OCI-LY1 (cell line): ENCODE data around the gene C4BPB.

Source experiments
- EZH2 ChIP-seq: fragments of 200-600 bp; sonication (generic), shearing (Covaris generic); IDR thresholded peaks from 2 replicates; pipeline ENCODE4 v1.8.0; 2017; ENCODE audit warnings: borderline replicate concordance, mixed run types, mild to moderate bottlenecking, antibody characterized with exemption, low read length, moderate library complexity, mixed read lengths
- TF ChIP-seq, protein P1 (sequence below): fragments of 200-600 bp; sonication (generic), shearing (Covaris generic); IDR thresholded peaks from 2 replicates; pipeline ENCODE4 v1.5.1; 2017; ENCODE audit warnings: mild to moderate bottlenecking, antibody characterized with exemption, low read length, moderate library complexity, mixed read lengths

DNA sequence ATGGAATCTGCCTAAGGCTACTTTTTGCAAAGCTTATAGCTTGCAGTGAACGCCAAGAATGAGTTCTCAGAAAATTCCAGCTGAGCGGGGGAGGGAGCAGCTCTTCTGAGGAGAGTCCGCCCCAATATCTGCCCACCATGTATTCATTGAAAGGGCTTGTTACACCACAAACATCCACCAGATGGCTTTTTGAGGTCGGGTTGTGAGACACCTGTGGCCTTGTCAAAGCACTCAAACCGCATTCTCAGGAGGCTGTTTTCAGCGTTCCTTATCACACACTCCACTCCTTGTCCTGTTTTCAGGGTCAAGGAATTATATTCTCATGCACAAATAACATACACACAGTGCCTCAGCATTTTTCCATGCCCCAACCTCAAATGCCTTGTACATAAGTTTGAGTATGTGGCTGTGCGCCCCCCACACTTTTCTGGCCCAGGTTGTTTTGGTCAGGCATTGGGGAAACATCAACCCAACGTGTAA, 3.9 kb upstream of the C4BPB start:
- TF ChIP-seq, protein P1, sequence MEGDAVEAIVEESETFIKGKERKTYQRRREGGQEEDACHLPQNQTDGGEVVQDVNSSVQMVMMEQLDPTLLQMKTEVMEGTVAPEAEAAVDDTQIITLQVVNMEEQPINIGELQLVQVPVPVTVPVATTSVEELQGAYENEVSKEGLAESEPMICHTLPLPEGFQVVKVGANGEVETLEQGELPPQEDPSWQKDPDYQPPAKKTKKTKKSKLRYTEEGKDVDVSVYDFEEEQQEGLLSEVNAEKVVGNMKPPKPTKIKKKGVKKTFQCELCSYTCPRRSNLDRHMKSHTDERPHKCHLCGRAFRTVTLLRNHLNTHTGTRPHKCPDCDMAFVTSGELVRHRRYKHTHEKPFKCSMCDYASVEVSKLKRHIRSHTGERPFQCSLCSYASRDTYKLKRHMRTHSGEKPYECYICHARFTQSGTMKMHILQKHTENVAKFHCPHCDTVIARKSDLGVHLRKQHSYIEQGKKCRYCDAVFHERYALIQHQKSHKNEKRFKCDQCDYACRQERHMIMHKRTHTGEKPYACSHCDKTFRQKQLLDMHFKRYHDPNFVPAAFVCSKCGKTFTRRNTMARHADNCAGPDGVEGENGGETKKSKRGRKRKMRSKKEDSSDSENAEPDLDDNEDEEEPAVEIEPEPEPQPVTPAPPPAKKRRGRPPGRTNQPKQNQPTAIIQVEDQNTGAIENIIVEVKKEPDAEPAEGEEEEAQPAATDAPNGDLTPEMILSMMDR: peak; percentile 59; the same call in 1 of the 2 replicates
- TF ChIP-seq EZH2: no peak
